GM19099 (cell line): Measurements from ENCODE around the gene ZGLP1.

Experiments
- POLR2A ChIP-seq: IDR thresholded peaks from 3 replicates; pipeline ENCODE4 v1.6.1; 2011; ENCODE audit warnings: low read depth; ENCODE audit not compliant: insufficient read length; ENCODE audit errors: extremely low read depth

ZGLP1 gene

GRCh38 chr19:10332965-10333757 lies 23.5 kb upstream of the ZGLP1 start, which contains the start of gene RAVER1:
Gene RAVER1 (minus strand): TSS chr19:10333529. CDS start chr19:10333507, 22 bp downstream.
- peak; percentile 90 for TF ChIP-seq POLR2A

- no peak for TF ChIP-seq POLR2A
Observed at GRCh38 chr19:10332158-10332964, 22.7 kb upstream of the ZGLP1 start.

DNA sequence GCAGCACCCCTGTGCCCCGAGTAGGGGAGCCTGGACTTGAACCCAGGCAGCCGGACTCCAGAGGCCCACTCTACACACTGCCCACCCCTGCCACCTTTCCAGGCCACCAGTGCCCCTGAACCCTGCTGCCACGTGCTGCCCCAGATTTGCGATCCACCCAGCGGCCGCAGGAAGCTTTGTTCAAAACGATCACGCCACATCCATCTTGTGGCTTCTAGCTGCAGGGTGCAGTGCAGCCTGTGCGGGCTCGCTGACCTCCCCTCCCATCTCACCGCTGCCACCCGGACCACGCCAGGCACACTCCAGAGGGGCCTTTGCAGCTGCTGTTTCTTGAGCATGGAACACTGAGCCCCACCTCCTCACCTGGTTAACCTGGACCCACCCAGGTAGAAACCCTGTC lies 19.9 kb upstream of the ZGLP1 start:
- no peak for TF ChIP-seq POLR2A

DNA sequence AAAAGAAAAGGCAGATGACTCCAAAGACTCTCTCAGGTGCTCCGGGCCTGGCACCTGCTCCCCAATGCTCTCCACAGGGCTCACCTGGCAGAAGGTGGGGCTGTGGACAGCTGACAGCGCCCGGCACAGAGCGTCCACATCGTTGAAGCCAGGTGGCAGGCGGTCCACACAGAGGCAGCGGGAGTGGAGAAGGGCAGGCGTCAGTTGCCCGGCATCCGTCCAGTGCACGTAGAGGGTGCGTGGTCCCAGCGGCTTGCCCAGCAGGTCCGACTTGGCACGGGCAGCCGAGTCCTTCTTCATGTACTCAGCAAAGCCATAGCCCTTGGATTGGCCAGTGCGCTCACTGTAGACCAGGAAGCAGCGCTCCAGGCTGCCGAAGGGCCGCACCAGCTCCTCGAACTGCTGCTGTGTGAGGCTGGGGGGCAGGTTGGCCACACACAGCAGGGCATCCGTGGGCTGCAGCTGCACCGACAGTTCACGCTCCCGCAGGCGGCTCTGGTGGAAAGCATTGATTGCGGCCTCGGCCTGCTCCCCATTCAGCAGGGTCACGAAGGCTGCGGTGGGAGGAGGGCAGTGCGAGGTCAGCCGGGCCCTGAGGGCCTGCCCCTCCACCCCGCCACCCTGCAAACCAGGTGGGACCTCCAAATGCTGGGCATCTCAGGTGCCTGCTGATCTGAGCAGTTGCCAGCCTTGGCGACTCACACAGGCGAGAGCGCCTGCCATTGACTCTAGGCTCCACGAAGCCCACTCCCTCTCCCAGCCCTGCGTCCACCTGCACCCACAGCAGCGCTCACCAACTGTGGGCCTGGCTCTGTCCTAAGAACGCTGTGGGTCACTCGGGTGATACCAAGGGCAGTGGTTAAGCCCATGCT lies 19.2 kb upstream of the ZGLP1 start:
- TF ChIP-seq POLR2A, result no peak

- no peak for TF ChIP-seq POLR2A
Observed at GRCh38 chr19:10327793-10328192, 18.2 kb upstream of the ZGLP1 start.

GRCh38 chr19:10325732-10326131 lies 16.1 kb upstream of the ZGLP1 start:
- TF ChIP-seq POLR2A, result no peak

- TF ChIP-seq POLR2A, result no peak
Observed at GRCh38 chr19:10321874-10322835, 12.5 kb upstream of the ZGLP1 start.

- no peak for TF ChIP-seq POLR2A
Observed at GRCh38 chr19:10321417-10321797, 11.8 kb upstream of the ZGLP1 start.

GRCh38 chr19:10320602-10321416 lies 11.2 kb upstream of the ZGLP1 start:
- no peak for TF ChIP-seq POLR2A

DNA sequence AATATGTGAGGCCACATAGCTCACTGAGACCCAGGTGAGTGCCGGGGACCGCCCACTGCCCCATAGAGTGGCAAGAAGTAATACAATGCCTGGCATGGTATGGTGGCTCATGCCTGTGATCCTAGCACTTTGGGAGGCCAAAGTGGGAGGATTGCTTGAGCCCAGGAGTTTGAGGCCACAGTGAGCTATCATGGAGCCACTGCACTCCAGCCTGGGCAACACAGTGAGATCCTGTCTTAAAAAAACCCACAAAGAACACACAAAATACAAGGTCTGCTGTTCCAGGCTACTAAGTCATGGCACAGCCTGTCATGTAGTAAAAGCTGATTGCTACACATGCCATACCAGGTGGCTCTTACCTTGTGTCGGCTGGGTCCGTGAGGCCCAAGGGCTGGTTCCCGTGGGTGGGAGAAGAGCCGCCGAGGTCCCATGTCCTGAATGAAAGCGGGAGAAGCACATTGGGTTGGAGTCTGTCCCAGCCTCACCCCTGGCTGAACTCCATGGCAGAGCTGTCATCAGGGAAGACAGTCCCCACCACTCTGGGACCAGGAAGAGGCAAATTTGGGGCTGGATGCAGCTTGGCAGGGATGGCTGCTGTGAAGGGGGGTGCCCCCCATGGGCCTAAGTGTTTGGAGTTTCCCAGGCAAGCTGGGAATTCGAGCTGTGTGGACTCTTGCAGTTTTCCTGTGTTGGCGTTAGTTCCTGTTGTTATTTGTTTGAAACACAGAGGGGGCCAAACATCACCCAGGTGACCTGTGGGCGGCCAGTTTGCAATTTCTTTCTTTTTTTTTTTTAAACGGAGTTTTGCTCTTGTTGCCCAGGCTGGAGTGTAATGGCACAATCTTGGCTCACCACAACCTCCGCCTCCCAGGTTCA lies 9.4 kb upstream of the ZGLP1 start:
- TF ChIP-seq POLR2A, result no peak

DNA sequence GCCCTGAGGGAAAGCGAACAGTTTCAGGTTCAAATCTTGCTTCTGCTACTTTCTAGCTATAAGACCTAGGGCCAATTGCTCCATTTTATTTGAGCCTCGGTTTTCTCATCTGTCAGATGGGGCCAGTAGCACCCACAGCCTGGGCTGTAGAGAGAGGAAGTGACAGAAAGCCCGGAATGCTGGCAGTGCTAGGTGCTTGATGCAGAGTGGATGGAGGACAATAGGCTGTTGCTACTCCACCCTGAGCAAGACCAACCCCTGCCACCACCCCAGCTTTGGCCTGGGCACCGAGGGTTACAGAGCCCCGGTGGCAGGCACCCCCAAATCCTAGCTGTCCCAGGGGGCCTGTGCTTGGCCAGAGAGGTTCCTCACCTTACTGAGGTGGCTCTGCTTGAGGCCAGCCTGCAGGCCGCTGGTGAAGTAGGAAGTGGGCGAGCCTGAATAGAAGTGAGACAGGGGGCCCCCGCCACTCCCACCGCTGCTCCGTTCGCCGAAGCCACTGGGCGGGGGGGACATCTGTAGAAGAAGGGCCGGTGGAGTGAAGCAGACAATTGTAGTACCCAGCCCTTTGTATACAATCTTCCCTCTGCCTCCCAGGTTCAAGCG lies 8.3 kb upstream of the ZGLP1 start:
- no peak for TF ChIP-seq POLR2A
